ENCODE measurements around the gene EIF4G1. TPM values are rescaled to one million over a fixed set of nuclear protein-coding genes. Genes with fewer than 3 reads are reported as not detected.

EIF4G1 gene
- total RNA-seq, 1 experiment from 2014 or later, result 496 TPM

DNA sequence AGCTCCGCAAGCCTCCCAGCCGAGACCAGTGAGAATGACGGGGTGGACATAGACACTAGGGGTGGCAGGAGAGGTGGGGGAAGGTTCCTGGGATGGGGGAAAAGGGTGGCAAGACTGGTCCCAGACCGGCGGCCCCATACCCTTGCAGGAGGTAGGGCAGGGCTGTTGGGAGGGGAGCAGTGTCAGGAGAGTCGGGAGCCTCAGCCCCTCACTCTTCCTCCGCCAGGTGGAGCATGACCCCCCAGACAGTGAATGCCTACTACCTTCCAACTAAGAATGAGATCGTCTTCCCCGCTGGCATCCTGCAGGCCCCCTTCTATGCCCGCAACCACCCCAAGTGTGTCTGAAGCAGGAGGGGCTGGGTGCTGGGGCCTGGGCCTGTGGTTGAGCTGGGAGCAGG is 24.1 kb upstream of the EIF4G1 start:
- no peaks in the 10 kb centered on the region for H3K36me3 ChIP-seq (ENCODE audit: control insufficient read depth in 1 of 2, insufficient read depth in 2 of 2, low read length in 2 of 2)
- RAD21 ChIA-PET (ENCODE audit: low non-redundant PET in 1 of 2, low total read pairs in 2 of 2, uncharacterized antibody in 2 of 2, unreplicated experiment in 2 of 2), result no interaction called here
- no peaks in the 10 kb centered on the region for H3K79me2 ChIP-seq (ENCODE audit: insufficient read depth, low read length)
- no peak for ATAC-seq
- no peak overlapping the region for H2AFZ ChIP-seq (ENCODE audit: low read depth, low read length, poor library complexity, severe bottlenecking)
- H3K9me3 ChIP-seq (ENCODE audit: control insufficient read depth in 1 of 2, insufficient read depth in 1 of 2, low read depth in 1 of 2, low read length in 2 of 2), result no peaks in the 10 kb centered on the region
- H3K4me2 ChIP-seq (ENCODE audit: low read length), result no peak overlapping the region
- H3K9ac ChIP-seq (ENCODE audit: low read length), result no peak overlapping the region
- no peaks in the 10 kb centered on the region for H4K20me1 ChIP-seq (ENCODE audit: insufficient read depth)
- TF ChIP-seq JUND (IDR thresholded peaks at IDR 0.05) (no peak), SP1 (IDR thresholded peaks at IDR 0.05; ENCODE audit: low read depth) (no peak), RAD21 (IDR thresholded peaks at IDR 0.05; ENCODE audit: low read depth) (no peak), EZH2 (IDR thresholded peaks at IDR 0.05) (no peak), ZFX (IDR thresholded peaks at IDR 0.05) (no peak), SRF (IDR thresholded peaks at IDR 0.05; ENCODE audit: low read depth) (no peak)
- TF ChIP-seq, protein P1, sequence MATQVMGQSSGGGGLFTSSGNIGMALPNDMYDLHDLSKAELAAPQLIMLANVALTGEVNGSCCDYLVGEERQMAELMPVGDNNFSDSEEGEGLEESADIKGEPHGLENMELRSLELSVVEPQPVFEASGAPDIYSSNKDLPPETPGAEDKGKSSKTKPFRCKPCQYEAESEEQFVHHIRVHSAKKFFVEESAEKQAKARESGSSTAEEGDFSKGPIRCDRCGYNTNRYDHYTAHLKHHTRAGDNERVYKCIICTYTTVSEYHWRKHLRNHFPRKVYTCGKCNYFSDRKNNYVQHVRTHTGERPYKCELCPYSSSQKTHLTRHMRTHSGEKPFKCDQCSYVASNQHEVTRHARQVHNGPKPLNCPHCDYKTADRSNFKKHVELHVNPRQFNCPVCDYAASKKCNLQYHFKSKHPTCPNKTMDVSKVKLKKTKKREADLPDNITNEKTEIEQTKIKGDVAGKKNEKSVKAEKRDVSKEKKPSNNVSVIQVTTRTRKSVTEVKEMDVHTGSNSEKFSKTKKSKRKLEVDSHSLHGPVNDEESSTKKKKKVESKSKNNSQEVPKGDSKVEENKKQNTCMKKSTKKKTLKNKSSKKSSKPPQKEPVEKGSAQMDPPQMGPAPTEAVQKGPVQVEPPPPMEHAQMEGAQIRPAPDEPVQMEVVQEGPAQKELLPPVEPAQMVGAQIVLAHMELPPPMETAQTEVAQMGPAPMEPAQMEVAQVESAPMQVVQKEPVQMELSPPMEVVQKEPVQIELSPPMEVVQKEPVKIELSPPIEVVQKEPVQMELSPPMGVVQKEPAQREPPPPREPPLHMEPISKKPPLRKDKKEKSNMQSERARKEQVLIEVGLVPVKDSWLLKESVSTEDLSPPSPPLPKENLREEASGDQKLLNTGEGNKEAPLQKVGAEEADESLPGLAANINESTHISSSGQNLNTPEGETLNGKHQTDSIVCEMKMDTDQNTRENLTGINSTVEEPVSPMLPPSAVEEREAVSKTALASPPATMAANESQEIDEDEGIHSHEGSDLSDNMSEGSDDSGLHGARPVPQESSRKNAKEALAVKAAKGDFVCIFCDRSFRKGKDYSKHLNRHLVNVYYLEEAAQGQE (IDR thresholded peaks at IDR 0.05; ENCODE audit: low read depth), result no peak
- no peak overlapping the region for H3K27ac ChIP-seq (ENCODE audit: low read depth, low read length)
- intact Hi-C loops (cut with micrococcal nuclease), result no loop called here
- no peak overlapping the region for H3K4me3 ChIP-seq (replicated peaks in 1 of 2; ENCODE audit: low read depth in 1 of 2, low read length in 2 of 2)
- peaks cover 0 to 5% of the 10 kb centered on the region in 2 experiments; a peak in 1 of 4 replicates for H3K4me1 ChIP-seq (ENCODE audit: control insufficient read depth in 1 of 2, insufficient read depth in 2 of 2, low read length in 2 of 2)
- no TSS peak for BruUV-seq (replicated peaks)
- DNase-seq (ENCODE audit: low read depth, low spot score), result no peak
- CTCF ChIA-PET, result interaction anchor here (1.4 to 1.8 kb wide), 2 partner anchors 63 to 386 kb away, joined by 8 to 9 read pairs; no protein-coding TSS in a partner anchor
- POLR2A ChIA-PET, result no interaction called here
- no peaks in the 10 kb centered on the region for H3K9me2 ChIP-seq (ENCODE audit: insufficient read depth)
- no peaks in the 10 kb centered on the region for H3K27me3 ChIP-seq (ENCODE audit: insufficient read depth, low read length)

Measured in HCT116 (cell line).